Measurements from ENCODE around the gene AP3B1. TPM values are rescaled to one million over a fixed set of nuclear protein-coding genes. Genes with fewer than 3 reads are reported as not detected.
"Not testable (repeated sequence)": the region's sequence is repeated elsewhere in the genome, so short reads cannot be mapped to it uniquely, and the experiment has no call there.

The AP3B1 gene
- total RNA-seq, 1 donor from 2014 or later, result 53.4 TPM

DNA sequence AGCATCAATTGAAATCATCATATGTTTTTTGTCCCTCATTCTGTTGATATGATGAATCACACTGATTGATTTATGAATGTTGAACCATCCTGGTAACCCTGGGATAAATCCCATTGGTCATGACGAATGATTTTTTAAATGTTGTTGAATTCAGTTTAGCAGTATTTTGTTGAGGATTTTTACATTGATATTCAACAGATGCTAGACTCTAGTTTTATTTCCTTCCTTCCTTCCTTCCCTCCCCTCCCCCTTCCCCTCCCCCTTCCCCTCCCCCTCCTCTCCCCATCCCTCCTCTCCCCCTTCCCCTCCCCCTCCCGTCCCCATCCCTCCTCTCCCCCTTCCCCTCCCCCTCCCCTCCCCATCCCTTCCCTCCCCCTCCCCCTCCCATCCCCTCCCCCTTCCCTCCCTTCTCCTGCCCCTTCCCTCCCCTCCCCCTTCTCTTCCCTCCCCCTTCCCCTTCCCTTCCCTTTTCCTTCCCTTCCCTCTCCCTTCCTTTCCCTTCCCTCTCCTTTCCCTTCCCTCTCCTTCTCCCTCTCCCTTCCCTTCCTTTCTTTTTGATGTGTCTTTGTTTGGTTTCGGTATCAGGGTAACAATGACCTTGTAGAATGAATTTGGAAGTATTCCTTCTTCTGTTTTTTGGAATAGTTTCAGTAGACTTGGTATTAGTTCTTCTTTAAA lies 142.8 kb downstream of the AP3B1 start:
- no peak for DNase-seq (ENCODE audit: low read depth, low spot score)

GRCh38 chr5:78137290-78137689 lies 157.2 kb downstream of the AP3B1 start:
- no peak for DNase-seq (ENCODE audit: low read depth, low spot score)

DNA sequence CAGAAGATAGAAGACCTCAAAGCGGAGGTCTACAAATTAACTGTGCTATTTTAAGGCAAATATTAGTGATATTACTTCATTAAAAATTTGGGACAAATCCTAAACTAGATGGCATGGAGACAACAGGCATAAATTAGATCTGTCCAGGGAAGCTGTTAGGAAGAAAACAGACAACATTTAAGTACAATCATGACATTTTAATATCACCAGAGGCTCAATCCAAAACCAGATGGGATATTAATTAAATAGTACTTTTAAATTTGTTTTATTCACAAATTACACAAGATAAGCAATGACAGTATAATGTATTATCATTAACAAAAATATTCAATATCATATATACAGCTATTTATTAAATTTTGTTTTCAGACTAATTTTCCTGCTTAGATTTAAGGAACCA lies 161.1 kb downstream of the AP3B1 start:
- DNase-seq (ENCODE audit: low read depth, low spot score), result no peak

- no peak for DNase-seq (ENCODE audit: low read depth, low spot score)
These were observed 162.0 kb downstream of the AP3B1 start for GRCh38 chr5:78132507-78132906.

- DNase-seq (ENCODE audit: low read depth, low spot score), result no peak
These were observed 164.9 kb downstream of the AP3B1 start for GRCh38 chr5:78129597-78129996.

DNA sequence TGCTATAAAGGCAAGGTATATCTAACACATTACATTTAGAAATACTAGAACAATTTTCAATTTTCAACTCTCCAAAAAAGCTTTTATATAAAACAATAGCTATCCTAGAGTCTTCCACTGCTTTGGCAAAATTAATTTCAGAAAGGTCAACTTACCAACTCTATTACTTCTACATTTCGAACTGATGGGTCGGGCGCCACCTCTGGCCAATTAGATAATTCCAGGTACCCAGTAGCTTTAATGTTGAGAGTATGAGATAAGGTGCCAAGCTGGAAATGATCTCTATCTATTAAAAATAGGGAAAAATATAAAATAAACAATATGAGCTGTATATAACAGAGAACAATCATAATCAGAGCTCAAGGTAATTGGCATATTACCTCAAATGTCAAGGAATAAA lies 166.6 kb downstream of the AP3B1 start:
- DNase-seq (ENCODE audit: low read depth, low spot score), result no peak

DNA sequence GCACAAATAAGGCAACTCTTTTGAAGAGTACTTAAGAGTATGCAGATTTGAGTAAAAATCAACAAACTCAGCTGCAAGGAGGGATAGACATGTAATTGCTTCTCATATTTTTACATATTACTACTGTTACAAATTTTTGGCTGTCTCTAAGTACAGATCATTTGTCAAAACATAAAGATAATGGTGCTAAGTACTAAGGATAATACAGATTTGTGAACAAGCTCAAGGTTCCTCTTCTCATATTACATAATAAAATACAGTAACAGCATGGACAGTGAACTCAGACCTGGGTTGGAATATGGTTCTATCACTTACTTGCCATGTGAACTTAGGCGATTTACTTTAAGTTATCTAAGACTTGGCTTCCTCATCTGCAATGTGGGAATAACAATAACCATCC lies 168.0 kb downstream of the AP3B1 start:
- no peak for DNase-seq (ENCODE audit: low read depth, low spot score)

DNA sequence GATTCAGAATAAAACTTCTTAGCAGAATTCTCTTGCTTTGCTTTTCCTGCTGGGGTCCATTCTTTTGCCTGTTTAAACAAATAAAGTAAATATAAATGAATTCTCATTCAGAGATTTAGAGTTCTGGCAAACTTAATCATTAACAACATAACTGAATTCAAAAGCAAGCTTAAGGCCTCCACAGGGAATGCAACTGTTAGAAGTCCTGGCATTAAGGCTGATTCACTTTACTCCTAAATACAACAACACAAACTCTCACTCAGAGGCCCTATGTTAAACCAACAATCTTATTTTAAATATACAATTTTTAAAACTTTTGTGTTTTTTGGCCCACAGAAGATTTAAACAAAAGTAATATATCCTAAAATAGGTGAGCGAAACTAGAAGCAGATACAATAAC lies 178.3 kb downstream of the AP3B1 start:
- no peak for DNase-seq (ENCODE audit: low read depth, low spot score)

DNA sequence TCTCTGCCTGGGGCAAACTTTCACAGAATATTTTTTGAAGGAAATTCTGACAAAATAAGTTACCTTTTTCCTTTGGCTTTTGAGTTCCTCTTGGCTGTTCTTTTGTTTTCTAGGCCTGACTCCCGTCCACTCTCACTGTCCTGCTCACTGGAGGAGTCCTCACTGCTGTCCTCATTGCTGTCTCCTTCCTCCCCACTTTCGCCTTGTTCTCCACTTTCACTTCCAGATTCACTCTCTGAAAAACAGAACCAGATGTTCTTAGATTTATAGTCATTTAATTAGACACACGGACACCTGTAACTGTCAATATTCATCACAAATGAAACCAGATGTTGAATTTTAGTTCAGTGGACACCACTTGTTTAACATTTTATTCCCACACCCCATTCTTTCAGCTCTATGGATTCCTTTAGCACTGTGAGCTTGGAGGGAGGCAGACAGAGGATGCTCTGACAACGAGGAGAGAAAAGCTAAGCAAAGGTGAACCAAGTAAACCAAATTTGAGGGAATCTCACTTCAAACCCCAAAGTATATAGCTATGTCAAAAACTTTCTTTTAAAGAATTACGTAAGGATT lies 180.7 kb downstream of the AP3B1 start:
- DNase-seq (ENCODE audit: low read depth, low spot score), result no peak

- no peak for DNase-seq (ENCODE audit: low read depth, low spot score)
These were observed 181.6 kb downstream of the AP3B1 start for GRCh38 chr5:78112931-78113330.

DNA sequence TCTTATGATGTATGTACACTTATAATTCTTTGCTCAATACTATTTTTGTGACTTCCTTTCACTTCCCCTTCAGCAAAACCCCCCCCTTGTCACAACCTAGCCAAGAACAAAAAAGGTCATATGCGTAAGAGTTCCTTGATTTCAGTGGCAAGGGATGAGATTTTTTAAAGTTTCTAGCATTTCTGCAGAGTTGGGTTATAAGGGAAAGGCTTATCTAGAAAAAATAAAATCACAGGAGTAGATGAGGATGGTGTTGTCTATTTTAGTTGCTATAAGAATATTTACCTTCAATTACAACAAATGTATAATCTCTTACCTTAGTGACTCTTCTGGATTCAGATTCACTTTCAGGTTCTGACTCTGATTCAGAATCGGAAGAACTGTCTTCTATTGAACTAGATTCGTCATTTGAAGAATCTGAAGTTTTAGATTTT lies 184.6 kb downstream of the AP3B1 start:
- DNase-seq (ENCODE audit: low read depth, low spot score), result no peak

GRCh38 chr5:78108564-78108963 lies 185.9 kb downstream of the AP3B1 start:
- DNase-seq (ENCODE audit: low read depth, low spot score), result no peak

- DNase-seq (ENCODE audit: low read depth, low spot score), result no peak
These were observed 191.1 kb downstream of the AP3B1 start for GRCh38 chr5:78103232-78103918.

DNA sequence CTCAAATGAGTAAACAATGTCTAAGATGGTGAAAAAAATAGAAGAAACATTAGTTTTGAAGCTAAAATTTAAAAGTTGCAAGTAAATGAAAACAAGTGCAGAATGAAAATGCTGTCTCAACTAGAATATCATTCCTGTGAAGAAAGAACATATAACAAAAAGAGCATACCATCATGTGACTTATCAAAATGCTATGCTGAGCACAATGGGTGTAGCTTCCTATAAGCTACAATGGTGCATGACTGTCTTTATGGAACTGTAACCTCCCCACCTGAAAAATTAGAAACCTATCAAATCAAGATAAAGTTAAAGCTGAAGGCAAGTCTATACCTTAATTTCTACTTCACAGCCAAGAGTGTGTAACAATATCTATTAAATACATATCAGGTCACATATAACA lies 192.0 kb downstream of the AP3B1 start:
- no peak for DNase-seq (ENCODE audit: low read depth, low spot score)

DNA sequence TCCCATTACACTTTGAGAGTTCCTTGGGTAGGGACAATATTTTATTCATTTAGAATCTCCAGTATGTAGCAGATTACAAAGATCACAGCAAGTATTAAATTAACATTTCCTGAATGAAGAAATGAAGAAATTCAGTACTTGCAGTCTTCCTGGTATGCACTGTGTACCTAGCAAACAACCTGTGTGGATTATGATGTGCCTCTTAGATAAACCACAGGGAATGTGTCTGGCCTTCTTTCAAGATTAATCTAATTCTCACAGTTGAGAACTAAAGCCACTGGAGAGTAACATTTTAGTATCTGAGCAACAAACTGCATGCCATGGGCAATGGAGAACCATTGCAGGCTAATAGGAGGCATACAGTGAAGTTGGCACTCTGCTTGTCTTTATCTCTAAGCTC lies 199.4 kb downstream of the AP3B1 start:
- DNase-seq (ENCODE audit: low read depth, low spot score), result no peak

GRCh38 chr5:78090002-78090401 lies 204.5 kb downstream of the AP3B1 start:
- DNase-seq (ENCODE audit: low read depth, low spot score), result no peak

GRCh38 chr5:78078858-78079257 lies 215.6 kb downstream of the AP3B1 start:
- no peak for DNase-seq (ENCODE audit: low read depth, low spot score)

GRCh38 chr5:78077369-78078068 lies 217.0 kb downstream of the AP3B1 start:
- no peak for DNase-seq (ENCODE audit: low read depth, low spot score)

GRCh38 chr5:78076351-78076750 lies 218.1 kb downstream of the AP3B1 start:
- DNase-seq (ENCODE audit: low read depth, low spot score), result no peak

GRCh38 chr5:78075301-78075700 lies 219.2 kb downstream of the AP3B1 start:
- DNase-seq (ENCODE audit: low read depth, low spot score), result peak; percentile 63

DNA sequence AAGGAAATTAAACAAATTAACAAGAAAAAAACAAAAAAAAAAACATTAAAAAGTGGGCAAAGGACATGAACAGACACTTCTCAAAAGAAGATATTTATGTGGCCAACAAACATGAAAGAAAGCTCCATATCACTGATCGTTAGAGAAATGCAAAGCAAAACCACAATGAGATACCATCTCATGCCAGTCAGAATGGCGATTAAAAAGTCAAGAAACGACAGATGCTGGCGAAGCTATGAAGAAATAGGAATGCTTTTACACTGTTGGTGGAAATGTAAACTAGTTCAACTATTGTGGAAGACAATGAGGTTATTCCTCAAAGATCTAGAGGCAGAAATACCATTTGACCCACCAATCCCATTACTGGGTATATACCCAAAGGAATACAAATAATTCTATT lies 223.8 kb downstream of the AP3B1 start:
- not testable (repeated sequence) for DNase-seq (ENCODE audit: low read depth, low spot score)

DNA sequence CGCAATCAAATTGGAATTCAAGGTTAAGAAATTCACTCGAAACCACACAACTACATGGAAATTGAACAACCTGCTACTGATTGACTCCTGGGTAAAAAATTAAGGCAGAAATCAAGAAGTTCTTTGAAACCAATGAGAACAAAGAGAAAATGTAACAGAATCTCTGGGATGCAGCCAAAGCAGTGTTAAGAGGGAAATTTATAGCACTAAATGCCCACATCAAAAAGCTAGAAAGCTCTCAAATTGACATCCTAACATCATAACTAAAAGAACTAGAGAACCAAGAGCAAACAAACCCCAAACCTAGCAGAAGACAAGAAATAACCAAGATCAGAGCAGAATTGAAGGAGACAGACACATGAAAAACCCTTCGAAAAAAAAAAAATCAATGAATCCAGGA lies 226.9 kb downstream of the AP3B1 start:
- DNase-seq (ENCODE audit: low read depth, low spot score), result not testable (repeated sequence)
